Right ventricle myocardium superior (tissue), 1 donor: ENCODE data around the gene ANKRD33. TPM values are rescaled to one million over a fixed set of nuclear protein-coding genes. Genes with fewer than 3 reads are reported as not detected.
"Not testable (repeated sequence)": the region's sequence is repeated elsewhere in the genome, so short reads cannot be mapped to it uniquely, and the experiment has no call there.

Experiments
- ATAC-seq: fragments of 200-7000 bp; cut with Tn5 transposase; one replicate; pipeline ENCODE4 v1.9.1; 2020; ENCODE audit warnings: mild to moderate bottlenecking; ENCODE audit not compliant: poor library complexity
- DNase-seq: peaks from one replicate; pipeline ENCODE4 v3.0.0-alpha.2; 2020
- intact Hi-C: fragments of 100-400 bp; cut with DNase I; formaldehyde crosslinking; loops from one replicate; pipeline ENCODE4 v1.11.2; 2022
- total RNA-seq: library from RNA; stranded (reverse); fragmentation: NEBNext Ultra II Directional; extraction: Animal tissue kit (Norgen Biotek cat#: 25700); gene quantifications from one replicate; pipeline ENCODE4 v1.2.1, GENCODE V29; 2021
- donor health status: DM: no; HTN: yes; CAD: no; lungs with severe emphysema.

ANKRD33 gene
- total RNA-seq, 1 donor from 2014 or later, result not detected

- no peak for ATAC-seq
- intact Hi-C loops, result loop anchor here (5.0 kb wide), 1 partner anchor 445 kb away; no protein-coding TSS in a partner anchor
- no peak for DNase-seq
Measured at GRCh38 chr12:51871918-51872688, 15.8 kb upstream of the ANKRD33 start.

- intact Hi-C loops, result loop anchor here (5.0 kb wide), 1 partner anchor 445 kb away; no protein-coding TSS in a partner anchor
- ATAC-seq, result no peak
- DNase-seq, result no peak
Measured at GRCh38 chr12:51872689-51872981, 15.3 kb upstream of the ANKRD33 start.

- DNase-seq (no peak), ATAC-seq (no peak)
- intact Hi-C loops, result loop anchor here (5.0 kb wide), 1 partner anchor 446 kb away; no protein-coding TSS in a partner anchor
Measured at GRCh38 chr12:51873251-51873994, 14.5 kb upstream of the ANKRD33 start.

- intact Hi-C loops, result loop anchor here (5.0 kb wide), 1 partner anchor 447 kb away; no protein-coding TSS in a partner anchor
Measured at GRCh38 chr12:51874000-51874399, 13.9 kb upstream of the ANKRD33 start.

GRCh38 chr12:51874486-51874885, 13.4 kb upstream of the ANKRD33 start:
- DNase-seq (no peak), ATAC-seq (no peak)
- intact Hi-C loops, result loop anchor here (5.0 kb wide), 1 partner anchor 447 kb away; no protein-coding TSS in a partner anchor

More at GRCh38 chr12:51874000-51874399, 13.9 kb upstream of the ANKRD33 start:
- ATAC-seq (no peak), DNase-seq (no peak)

- DNase-seq, result no peak
- intact Hi-C loops, result no loop called here
- no peak for ATAC-seq
Measured at GRCh38 chr12:51879102-51879501, 8.8 kb upstream of the ANKRD33 start.

GRCh38 chr12:51883295-51883694, 4.6 kb upstream of the ANKRD33 start:
- DNase-seq, result no peak
- intact Hi-C loops, result no loop called here
- ATAC-seq, result no peak

GRCh38 chr12:51883998-51884675, 3.8 kb upstream of the ANKRD33 start:
- DNase-seq (no peak), ATAC-seq (no peak)
- intact Hi-C loops, result no loop called here

GRCh38 chr12:51884676-51885229, 3.1 kb upstream of the ANKRD33 start:
- ATAC-seq, result no peak
- intact Hi-C loops, result no loop called here
- no peak for DNase-seq

GRCh38 chr12:51885294-51886020, 2.4 kb upstream of the ANKRD33 start:
- DNase-seq, ATAC-seq, intact Hi-C loops: not testable (repeated sequence)

GRCh38 chr12:51886021-51886710, 1.7 kb upstream of the ANKRD33 start:
- intact Hi-C loops, result no loop called here
- peak; percentile 76 for DNase-seq
- peak; percentile 92 for ATAC-seq

GRCh38 chr12:51888316-51889215, 663 bp downstream of the ANKRD33 start:
- no peak for ATAC-seq
- DNase-seq, result no peak

GRCh38 chr12:51889216-51890132, 1.6 kb downstream of the ANKRD33 start:
- intact Hi-C loops, result loop anchor here (5.0 kb wide), 1 partner anchor 93 kb away; no protein-coding TSS in a partner anchor
- DNase-seq (no peak), ATAC-seq (no peak)

More at GRCh38 chr12:51888316-51889215, 663 bp downstream of the ANKRD33 start:
- intact Hi-C loops, result no loop called here

- intact Hi-C loops, result loop anchor here (5.0 kb wide), 1 partner anchor 92 kb away; no protein-coding TSS in a partner anchor
- ATAC-seq, result no peak
- no peak for DNase-seq
Measured at GRCh38 chr12:51890133-51890464, 2.2 kb downstream of the ANKRD33 start.

- no peak for DNase-seq
- intact Hi-C loops, result loop anchor here (5.0 kb wide), 1 partner anchor 92 kb away; no protein-coding TSS in a partner anchor
- no peak for ATAC-seq
Measured at GRCh38 chr12:51890511-51891171, 2.7 kb downstream of the ANKRD33 start.
